ENCODE results near the gene COL15A1.

Gene COL15A1

DNA sequence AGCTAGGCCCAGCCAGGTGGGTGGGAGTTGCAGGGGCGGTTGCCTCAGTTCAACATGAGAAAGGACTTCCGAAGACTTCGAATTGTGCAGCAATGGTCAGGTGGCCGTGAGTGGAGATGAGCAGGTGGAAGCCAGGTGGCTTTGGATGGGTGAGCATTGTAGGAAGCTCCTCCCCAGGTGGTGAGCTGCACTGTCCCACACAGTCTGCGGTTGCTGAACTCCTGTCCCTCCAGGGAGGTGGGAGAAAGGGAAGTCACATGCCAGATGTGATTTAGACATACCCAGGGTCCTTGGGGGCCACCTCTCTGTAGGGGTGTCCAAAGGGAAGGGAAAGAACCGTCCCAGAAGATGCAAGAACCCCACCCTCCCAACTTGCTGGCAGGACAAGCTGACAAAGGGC, 30.4 kb downstream of the COL15A1 start:
- DNase-seq, result no peak

DNA sequence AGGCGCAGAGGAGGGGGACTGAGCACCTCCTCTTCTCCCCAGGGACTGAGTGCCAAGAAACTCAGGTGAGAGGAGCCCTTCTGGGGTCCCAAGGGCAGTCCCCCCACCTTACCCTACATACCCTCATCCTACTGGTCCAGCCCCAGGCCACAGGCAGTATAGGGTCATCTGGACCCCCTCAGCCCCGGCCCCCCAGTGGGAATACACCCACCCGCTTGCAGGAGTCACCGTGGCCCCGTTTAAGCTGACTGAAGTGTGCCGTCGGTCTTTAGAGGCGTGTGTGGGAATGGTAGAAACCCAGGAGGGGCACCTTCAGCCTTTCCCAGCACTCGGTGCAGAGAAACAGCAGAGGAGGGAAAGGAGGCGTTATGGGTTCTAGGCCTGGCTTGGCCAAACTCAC, 30.8 kb downstream of the COL15A1 start:
- DNase-seq, result no peak

DNA sequence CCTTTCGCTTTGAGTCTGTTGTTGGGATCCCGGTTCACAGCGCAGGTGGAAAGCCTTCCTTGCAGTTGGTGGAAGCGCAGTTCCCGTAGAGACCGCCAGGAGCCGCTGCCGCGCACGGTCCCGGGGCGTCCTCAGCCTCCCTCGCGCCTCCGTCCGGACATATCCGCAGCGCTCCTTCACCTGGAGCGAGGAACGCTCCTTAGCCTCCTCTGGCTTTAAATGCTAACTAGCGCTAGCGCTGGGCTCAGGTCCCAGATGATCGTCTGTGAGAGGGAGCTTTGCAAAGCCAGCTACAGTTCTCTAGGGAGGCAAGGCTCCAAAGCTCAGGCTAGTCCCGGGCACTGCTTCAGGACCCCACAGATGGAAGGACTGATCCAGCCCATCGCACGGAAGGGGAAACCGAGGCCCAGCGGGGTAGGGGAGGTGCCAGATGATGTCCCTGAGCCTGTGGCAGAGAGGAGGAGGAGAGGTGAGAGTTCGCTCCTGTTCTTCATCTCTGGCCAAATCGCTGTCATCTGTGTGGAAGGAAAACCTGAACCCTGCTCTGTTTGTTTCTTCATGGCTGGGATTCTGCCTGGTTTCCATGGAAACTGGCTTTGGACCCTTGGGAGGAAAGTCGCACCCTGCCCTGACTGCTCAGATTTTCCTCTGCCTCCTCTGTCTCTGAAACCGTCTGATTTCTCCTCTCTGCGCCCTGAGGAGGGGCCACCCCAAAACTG, 31.4 kb downstream of the COL15A1 start:
- no peak for DNase-seq

DNA sequence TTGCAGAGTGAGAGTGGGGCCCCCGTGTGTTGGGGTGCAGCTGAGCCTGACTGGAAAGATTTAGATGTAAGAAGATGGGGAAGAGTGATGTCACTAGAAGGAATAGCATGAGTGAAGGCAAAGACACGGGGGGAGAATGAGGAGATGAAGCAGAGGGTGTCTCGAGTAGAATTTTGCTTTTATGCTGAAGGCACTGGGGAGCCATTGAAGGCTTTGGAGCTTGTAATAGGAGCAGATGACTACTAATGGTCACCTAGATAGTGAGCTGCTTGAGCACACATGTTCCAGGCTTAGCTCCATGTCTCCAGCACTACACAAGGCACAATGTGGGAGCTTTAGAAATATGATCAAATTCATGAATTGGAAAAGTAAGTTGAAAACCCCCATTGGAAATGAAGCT, 32.1 kb downstream of the COL15A1 start:
- DNase-seq, result no peak

DNA sequence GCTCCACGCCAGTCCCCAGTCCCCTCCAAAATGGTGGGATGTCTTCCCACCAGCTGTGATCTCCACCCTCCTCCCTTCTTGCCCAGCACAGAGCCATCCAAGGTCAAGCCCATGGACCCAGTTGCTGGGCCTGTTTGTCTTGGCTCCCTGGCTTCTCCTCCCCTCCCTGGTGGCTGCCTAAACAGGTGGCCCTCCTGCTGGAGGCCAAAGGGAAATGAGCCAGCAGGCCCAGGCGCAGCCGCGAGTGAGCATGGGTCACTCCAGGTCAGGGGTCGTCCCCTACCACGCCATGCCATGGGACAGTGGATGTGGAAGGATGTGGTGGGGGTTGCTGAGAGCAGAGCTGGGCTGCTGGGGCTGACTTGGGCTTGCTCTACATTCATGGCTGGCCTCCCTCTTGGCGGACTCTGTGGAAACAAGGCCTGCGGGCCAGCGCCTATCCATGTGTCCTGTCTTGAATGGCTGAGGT, 33.6 kb downstream of the COL15A1 start:
- no peak for DNase-seq

DNA sequence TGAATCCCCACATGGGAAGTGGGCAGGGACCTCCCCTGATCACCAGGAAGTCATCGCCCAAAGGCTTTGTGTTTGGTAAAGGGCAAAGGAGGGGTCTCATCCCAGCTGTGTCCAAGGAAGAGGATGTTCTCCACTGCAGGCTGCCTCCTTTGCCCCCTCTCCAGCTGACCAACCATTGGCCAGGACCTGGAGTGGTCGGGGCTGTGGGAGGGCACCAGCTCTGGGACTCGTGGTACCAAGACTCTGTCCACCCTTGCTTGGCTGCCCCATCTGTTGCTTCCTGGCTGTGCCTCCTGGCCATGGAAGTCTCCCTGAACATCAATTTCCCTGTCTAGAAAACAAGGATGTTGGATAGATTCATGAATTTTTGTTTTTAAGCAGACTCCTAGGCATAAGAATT, 34.1 kb downstream of the COL15A1 start:
- no peak for DNase-seq

DNA sequence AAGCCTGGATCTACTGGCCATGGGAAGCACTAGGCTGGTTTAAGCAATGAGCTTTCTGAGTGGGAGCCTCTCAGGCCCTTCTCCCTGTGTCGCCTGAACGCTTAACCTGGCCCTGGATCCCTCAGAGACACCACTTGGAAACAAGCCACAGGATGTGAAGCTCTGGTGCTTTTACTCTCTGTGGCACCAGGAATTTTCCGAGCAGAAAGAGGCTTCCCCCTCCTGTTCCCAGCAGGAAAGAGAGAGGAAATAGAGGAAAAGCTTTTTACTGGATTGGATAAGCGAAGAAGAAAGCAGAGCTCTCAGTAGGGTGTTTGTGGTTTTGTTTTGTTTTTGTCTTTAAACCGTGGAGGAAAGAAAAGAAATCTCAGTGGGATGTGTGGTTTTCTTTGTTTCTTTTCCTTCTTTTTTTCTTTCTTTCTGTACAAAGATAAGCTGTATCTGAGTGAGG, 34.5 kb downstream of the COL15A1 start:
- no peak for DNase-seq

DNA sequence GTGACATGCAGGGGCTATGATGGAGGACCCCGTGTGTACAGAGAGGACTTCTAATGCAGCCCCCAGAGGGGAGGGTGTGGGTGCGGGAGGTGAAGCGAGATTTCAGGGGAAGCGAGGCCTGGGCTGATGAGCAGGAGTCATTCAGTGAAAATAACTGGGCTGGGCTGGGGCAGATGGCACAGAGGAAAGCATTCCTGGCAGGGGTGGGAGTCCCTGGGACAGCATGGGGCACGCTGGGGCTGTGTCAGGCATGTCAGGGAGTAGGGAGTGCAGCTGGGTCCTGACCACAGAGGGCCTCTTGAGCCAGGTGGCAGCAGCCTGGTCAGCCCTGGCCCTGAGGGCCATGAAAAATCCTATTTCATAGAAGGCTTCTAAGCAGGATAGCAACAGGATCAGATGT, 36.6 kb downstream of the COL15A1 start:
- DNase-seq, result no peak

DNA sequence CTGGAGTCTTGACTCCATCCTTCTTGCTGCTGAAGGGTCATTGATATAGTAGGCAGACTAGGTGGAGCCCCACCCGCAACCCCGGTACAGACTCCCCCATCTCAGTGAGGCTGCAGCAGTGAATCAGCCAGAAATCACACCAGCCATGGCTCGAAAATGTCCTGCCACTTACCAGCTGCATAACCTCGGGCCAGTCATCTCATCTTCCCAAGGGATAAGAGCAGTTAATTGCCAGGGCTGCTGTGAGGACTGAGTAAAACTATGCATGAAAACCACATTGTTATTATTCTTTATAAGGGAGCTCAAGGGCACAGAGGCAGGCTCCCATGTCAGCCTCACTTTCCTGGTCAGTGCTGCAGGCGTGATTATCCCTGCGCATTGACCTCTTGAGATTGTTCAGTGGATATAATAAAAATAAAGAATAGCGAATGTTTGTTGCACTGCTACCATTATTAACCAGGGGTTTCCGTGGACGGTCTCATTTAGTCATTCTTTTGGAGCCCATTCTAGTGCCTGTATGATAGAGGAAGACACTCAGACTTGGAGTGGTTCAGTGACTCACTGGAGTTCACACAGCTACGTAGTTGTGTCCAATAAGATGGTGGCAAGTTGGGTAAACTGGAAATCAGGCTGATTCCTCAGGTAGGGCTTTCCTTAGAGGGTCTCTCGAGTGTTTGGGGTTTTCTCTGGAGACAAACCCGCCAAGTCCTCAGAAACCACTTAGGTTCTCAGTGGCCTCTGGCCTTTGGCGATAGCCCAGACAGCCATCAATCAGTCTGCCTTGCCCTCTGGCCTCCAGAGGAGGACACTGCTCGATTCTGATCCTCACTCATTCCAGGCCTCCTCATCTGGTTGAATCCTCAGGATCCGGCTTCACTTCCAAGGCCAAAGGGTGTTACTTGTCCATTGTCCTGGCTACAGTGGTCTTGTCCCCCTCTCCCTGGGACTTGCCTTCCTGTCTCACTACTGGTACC, 39.9 kb downstream of the COL15A1 start:
- no peak for DNase-seq

DNA sequence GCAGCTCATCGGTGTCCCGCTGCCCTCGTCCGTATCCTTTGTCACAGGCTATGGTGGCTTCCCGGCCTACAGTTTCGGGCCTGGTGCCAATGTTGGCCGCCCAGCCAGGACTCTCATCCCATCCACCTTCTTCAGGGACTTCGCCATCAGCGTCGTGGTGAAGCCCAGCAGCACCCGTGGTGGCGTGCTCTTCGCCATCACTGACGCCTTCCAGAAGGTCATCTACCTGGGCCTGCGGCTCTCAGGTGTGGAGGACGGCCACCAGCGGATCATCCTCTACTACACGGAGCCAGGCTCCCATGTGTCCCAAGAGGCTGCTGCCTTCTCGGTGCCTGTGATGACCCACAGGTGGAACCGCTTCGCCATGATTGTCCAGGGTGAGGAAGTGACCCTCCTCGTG, 41.9 kb downstream of the COL15A1 start:
- no peak for DNase-seq

DNA sequence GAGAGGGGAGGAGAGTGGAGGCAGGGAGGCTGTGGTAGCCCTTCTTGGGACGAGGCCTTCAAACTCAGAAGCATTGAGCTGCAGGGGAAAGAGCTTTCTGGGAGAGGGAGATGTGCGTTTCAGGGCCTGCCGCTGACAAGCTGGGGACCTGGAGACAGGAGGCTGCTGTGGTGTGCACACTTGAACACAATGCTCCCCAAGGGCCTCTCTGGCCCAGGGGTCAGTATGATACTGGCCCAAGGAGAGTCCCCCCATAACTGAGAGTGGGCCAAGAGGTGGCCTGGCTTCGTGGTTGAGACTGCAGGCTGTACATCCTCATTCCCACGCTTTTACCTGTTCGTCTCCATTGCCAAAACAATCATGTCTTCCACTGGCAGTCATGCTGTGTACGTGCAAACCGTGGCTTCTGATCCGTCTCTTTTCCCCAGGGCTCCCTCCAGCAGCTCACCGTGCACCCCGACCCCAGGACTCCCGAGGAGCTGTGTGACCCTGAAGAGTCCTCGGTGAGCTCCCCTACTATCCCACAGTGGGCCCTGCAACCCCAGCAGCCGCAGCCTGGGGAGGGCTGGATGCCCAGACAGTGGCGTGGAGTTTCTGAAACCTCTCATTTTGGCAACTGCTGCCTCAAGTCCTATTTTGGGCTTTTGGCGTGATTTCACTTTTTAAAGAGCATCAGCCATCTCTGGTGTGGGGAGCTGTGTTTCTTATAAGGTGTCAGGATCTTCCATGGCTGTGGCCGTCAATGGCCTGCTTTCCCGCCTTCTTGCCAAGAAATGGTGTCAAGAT, 43.4 kb downstream of the COL15A1 start:
- DNase-seq, result no peak

DNA sequence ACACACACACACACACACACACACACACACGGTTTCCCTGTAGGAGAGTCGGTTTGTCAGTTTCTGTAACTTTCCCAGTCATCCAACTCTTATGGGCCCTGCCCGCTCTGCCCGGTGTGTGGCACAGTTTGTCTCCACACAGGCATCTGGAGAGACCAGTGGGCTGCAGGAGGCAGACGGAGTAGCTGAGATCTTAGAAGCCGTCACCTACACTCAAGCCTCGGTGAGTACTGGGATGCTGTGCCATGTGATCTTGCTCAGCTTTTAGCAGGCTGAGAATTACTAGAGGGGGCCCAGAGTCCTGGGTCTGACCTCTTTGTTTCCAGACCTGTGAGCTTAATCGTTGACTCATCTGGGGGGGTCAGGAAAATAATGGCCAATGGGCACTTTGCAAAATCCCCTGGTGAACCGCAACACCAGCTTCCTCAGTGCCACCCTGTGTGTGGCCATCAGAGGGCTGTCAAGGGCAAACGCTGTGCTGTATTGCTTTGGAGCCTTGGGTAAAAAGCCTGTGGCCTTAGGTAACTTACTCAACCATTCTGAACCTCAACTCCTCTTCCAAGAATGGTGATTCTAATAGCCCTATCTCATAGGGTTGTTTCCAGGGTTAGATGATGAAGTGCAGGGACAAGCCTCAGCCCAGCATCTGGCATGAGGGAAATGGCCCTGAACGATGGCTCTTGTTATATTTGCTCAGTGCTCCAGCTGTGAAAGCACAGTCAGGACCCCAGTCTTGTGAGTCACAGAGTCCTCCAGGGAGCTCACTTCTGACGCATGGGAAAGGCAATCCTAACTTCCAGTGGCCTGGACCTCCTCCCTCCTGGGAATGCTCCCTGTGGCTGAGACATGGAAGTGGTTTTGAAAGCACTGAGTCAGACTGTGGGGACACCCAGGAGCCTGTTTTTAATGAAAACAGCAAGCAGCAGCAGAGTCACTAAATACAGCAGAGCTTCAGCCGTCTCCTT, 45.6 kb downstream of the COL15A1 start:
- DNase-seq, result no peak

DNA sequence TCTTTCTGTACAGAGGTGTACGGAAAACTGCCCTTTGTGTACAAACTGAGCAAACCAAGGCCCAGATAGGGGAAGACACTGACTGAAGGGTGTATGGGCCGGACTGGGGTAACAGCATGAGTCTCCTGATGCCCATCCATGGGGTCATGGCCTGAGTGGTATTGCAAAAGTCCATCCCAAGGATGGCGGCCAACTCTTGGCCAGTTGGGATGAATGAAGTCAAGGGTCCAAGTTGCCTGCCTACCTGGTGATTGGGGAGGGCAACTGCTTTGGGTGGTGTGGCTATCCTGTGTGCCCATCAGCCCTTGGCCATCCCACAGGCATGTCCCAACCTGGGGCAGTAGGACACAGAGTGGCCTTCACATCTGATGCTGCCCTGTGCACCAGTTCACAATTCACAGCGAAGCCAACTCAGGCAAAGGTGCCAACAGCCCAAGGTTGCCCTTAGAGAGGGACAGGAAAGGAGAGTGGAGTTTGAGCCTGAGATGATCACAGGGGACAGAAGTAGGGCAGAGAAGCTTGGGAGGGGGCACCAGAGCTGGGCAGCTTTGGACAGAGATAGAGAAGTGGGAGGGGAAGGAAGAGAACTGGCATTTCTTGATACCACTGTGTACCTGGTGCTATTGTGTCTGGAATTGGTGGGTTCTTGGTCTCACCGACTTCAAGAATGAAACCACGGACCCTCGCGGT, 46.6 kb downstream of the COL15A1 start:
- DNase-seq, result no peak

DNA sequence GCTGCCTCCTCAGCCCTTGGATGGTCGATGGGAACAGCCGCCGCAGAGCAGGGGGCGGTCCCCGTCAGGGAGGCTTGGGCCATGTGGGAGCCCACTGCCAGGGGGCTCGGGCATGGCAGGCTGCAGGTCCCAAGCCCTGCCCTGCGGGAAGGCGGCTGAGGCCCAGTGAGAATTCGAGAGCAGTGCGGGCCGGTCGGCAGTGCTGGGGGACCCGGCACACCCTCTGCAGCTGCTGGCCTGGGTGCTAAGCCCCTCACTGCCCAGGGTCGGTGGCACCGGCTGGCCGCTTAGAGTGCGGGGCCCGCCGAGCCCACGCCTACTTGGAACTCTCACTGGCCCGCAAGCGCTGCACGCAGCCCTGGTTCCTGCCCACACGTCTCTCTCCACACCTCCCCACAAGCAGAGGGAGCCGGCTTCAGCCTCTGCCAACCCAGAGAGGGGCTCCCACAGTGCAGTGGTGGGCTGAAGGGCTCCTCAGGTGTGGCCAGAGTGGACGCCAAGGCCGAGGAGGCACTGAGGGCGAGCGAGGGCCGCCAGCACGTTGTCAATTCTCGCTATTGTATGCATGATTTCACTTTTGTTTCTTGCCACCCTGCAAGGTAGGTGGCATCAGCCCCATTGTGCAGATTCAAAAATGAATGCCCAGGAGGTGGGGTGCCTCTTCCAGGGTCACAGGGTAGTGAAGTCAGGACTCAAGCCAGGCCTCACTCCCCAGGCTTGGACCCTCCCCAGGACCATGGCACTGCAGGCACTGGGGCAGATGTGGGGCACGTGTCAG, 48.6 kb downstream of the COL15A1 start:
- no peak for DNase-seq

DNA sequence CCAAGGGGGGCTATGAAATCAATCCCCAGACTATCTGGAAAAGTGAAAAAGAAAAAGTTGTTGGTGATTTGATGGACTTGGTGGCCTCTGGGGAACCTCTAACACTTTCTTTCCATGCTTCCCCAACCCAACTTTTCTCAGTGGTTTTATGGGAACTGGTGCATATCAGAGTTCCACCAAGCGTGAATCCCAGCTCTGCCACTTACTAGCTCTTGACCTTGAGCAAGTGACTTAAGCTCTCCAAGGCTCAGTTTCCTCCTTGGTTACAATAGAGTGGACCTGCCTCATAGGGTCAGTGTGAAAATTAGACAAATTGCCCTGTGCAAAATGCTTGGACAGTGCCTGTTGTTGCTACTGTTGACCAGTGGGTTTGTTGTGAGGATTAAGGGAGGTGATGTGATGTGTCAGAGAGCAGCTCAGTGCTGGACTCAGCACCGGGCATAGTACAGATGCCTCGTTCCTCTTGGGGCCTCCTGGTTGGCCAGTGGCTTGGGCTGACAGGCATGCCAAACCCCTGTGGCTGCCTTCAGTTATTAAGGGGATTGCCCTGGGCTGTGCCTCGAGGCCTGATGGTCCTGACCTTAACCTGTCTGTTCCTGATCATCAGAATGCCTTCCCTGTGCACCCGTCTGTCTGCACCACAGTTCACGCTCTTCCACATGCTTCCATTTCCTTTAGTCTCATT, 49.3 kb downstream of the COL15A1 start:
- DNase-seq, result no peak

DNA sequence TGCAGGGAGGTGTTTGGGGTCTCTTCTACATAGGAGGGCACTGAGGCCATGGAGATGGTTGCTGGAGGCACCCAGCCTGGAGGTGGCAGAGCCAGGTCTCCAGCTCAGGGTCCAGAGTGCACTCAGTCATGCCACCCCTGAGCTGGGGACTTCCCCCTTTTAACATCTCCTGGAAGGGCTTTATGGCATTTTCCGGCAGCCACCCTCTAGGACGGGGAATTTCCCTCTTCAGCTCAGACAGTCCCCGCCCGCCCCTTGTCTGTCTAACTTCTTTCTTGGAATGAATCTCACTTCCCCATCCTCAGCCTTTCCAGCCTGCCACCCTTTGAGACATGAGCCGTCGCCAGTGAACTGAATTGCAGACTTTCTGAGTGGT, 49.9 kb downstream of the COL15A1 start:
- DNase-seq, result no peak

DNA sequence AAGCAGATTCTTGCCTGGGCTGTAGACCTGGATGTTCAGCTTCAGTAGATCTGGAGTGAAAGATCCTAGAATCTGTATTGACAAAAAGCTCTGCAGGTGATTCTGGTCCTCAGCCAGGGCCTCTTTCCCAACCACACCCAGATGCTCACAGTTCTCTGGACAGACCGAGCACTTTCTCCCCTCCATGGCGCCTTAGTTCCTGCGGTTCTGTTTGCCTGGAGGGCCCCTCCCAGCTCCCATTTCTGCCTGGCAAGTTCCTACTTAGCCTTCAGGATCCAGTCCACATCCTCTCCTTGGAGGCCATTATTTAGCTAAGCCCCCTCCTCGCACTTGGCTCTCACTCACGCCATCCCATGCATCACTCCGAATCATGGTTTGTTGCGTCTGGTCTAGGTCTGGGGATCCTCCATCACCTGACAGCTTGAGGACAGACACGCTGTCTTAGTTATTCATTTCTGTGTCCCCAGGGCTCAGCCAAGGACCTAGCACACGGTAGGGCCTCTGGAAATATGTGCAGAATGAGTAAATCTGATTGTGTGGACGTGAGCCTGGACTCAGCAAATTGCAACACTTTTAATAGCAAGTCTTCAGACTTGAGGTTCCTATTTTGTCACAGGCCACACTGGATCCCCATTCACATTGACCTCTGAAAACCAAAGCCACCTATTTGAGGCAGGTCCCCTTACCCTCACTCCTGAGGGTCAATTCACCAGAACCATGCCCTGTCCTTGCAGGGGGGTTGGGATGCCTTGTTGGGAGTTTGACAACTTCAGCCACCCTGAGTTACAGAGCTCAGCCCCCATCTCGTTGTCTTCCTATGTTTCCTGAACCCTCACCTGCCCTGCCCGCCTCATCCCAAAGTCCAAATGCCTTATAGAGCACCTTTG, 50.7 kb downstream of the COL15A1 start:
- no peak for DNase-seq

DNA sequence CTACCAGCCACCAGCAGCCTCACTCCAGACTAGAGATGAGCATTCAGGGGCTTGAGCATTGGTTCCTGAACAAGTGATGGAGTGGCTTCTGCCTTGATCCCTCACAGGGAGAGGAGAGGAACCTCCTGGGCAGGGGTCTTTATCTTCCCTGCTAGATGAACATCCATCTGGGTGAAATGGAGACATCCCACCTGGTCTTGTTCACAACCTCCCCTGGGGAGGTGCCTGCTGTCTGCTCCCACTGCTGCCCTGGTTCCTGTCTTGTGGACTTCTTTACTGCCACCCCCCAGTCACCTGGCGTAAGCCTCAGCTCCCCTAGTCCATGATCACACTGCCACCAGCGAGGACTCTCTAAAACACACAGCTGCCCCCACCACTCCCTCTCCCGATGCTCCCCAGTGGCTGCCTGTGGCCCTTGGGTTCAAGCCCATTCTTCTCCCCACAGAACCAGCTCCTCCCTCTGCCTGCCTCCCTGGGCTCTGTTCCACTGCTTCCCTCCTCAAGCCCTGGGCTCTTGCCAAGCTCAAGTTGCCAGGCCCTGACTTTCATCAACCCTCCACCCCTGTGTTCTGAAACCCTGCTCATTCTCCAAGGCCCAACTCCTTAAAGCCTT, 51.5 kb downstream of the COL15A1 start:
- no peak for DNase-seq

All from NCI-H1417 treated with DMSO at 0.1 percent for 48 hours (cell line).